Measurements from ENCODE around the gene SORCS2. TPM values are rescaled to one million over a fixed set of nuclear protein-coding genes. Genes with fewer than 3 reads are reported as not detected.
A peak's percentile ranks its signal among the peaks of the same experiment; 100 is the strongest.

The SORCS2 gene
- total RNA-seq, 3 donors from 2014 or later = 0.66 to 1.3 (median 0.80) TPM

GRCh38 chr4:7289589-7289988, 97.3 kb downstream of the SORCS2 start:
- Histone ChIP-seq H3K27me3 (peaks cover 0 to 3% of the 10 kb centered on the region in 2 donors), H3K9me3 (no peaks in the 10 kb centered on the region), H3K36me3 (no peaks in the 10 kb centered on the region), H3K4me1 (no peaks in the 10 kb centered on the region), H3K4me3 (no peak overlapping the region), H3K27ac (no peak overlapping the region)
- DNase-seq (ENCODE audit: low spot score in 2 of 2) = no peak
- TF ChIP-seq POLR2A (IDR thresholded peaks at IDR 0.05) = no peak
- no peak for TF ChIP-seq CTCF (IDR thresholded peaks at IDR 0.05)
- TF ChIP-seq POLR2AphosphoS5 (IDR thresholded peaks at IDR 0.05) = no peak
- intact Hi-C loops (cut with DNase I; ENCODE audit: low total_unique reads) = no loop called here

GRCh38 chr4:7291372-7292114, 99.2 kb downstream of the SORCS2 start:
- H3K4me3 ChIP-seq = no peak overlapping the region
- intact Hi-C loops (cut with DNase I; ENCODE audit: low total_unique reads) = no loop called here
- H3K4me1 ChIP-seq = no peaks in the 10 kb centered on the region
- no peaks in the 10 kb centered on the region for H3K36me3 ChIP-seq
- H3K9me3 ChIP-seq = no peaks in the 10 kb centered on the region
- DNase-seq (ENCODE audit: low spot score in 2 of 2) = peak; percentile 56 to 75
- H3K27me3 ChIP-seq = peaks cover 0 to 8% of the 10 kb centered on the region in 2 donors
- no peak overlapping the region for H3K27ac ChIP-seq
- no peak for TF ChIP-seq POLR2AphosphoS5 (IDR thresholded peaks at IDR 0.05)
- TF ChIP-seq CTCF (IDR thresholded peaks at IDR 0.05) = no peak
- no peak for TF ChIP-seq POLR2A (IDR thresholded peaks at IDR 0.05)

GRCh38 chr4:7293703-7294102, 101.4 kb downstream of the SORCS2 start:
- Histone ChIP-seq H3K27me3 (peaks cover 0 to 4% of the 10 kb centered on the region in 2 donors), H3K4me1 (no peaks in the 10 kb centered on the region), H3K36me3 (no peaks in the 10 kb centered on the region), H3K27ac (no peak overlapping the region), H3K4me3 (no peak overlapping the region), H3K9me3 (no peaks in the 10 kb centered on the region)
- DNase-seq (ENCODE audit: low spot score in 2 of 2) = no peak
- intact Hi-C loops (cut with DNase I; ENCODE audit: low total_unique reads) = no loop called here
- no peak for TF ChIP-seq POLR2AphosphoS5 (IDR thresholded peaks at IDR 0.05)
- TF ChIP-seq CTCF (IDR thresholded peaks at IDR 0.05) = no peak
- TF ChIP-seq POLR2A (IDR thresholded peaks at IDR 0.05) = no peak

GRCh38 chr4:7294176-7294756, 101.9 kb downstream of the SORCS2 start:
- H3K4me3 ChIP-seq = no peak overlapping the region
- no peaks in the 10 kb centered on the region for H3K9me3 ChIP-seq
- no peaks in the 10 kb centered on the region for H3K36me3 ChIP-seq
- no peak overlapping the region for H3K27ac ChIP-seq
- intact Hi-C loops (cut with DNase I; ENCODE audit: low total_unique reads) = no loop called here
- no peak for TF ChIP-seq CTCF (IDR thresholded peaks at IDR 0.05)
- no peak for TF ChIP-seq POLR2AphosphoS5 (IDR thresholded peaks at IDR 0.05)
- no peak for TF ChIP-seq POLR2A (IDR thresholded peaks at IDR 0.05)
- DNase-seq (ENCODE audit: low spot score in 2 of 2) = no peak
- H3K27me3 ChIP-seq = peaks cover 0 to 4% of the 10 kb centered on the region in 2 donors
- no peaks in the 10 kb centered on the region for H3K4me1 ChIP-seq

DNA sequence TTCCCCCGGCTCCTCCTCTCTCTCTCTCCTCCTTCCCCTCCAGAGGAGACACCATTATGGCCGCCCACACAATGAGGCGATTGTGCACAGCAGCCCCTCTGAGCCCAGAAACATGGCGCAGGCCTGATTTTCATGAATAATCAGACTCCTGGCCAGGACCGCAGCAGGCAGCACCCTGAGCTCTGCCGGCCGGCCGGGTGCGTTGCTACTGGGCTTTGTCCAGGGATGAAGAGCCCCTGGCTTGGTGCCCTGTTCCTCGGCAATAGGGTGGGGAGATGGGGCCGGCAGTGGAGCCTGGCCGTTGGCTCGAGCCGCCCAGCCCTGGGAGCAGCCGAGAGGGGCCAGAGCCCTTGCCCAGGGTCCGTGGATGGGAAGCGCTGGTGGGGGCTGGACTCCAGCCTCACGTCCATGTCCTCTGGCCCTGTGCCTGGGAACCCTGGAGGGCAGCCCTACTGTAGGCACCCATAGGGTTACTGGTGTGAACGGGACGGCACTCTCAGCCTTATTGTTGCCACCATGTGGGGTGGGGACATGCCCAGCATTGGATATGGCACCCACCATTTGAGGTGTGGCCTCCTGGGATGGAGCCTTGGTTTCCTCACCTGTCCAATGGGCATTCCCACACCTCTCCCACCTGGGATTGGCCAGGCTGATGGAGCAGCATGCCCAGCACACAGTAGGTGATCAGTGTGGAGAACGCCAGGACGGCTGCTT, 103.0 kb downstream of the SORCS2 start:
- Histone ChIP-seq H3K9me3 (no peaks in the 10 kb centered on the region), H3K4me1 (no peaks in the 10 kb centered on the region), H3K27ac (no peak overlapping the region), H3K27me3 (peaks cover 0 to 4% of the 10 kb centered on the region in 2 donors), H3K36me3 (no peaks in the 10 kb centered on the region), H3K4me3 (peak overlapping the region in 2 of 3 donors; percentile 15 to 41)
- intact Hi-C loops (cut with DNase I; ENCODE audit: low total_unique reads) = no loop called here
- TF ChIP-seq POLR2A (IDR thresholded peaks at IDR 0.05) (no peak), POLR2AphosphoS5 (IDR thresholded peaks at IDR 0.05) (no peak), CTCF (IDR thresholded peaks at IDR 0.05) (no peak)
- no peak for DNase-seq (ENCODE audit: low spot score in 2 of 2)

Measured in breast epithelium (tissue), 4 donors.